ENCODE data around the gene FTH1.

GRCh38 chr11:61969391-61969758 lies 1.9 kb upstream of the FTH1 start:
- TF ChIP-seq CTCF (IDR thresholded peaks at IDR 0.05) (no peak), POLR2A (IDR thresholded peaks at IDR 0.05) (no peak)
